Measurements from ENCODE around the gene DISC1. TPM values are rescaled to one million over a fixed set of nuclear protein-coding genes. Genes with fewer than 3 reads are reported as not detected.

DISC1 gene
- total RNA-seq, 2 experiments from 2014 or later, result 19.8 to 20.0 TPM

DNA sequence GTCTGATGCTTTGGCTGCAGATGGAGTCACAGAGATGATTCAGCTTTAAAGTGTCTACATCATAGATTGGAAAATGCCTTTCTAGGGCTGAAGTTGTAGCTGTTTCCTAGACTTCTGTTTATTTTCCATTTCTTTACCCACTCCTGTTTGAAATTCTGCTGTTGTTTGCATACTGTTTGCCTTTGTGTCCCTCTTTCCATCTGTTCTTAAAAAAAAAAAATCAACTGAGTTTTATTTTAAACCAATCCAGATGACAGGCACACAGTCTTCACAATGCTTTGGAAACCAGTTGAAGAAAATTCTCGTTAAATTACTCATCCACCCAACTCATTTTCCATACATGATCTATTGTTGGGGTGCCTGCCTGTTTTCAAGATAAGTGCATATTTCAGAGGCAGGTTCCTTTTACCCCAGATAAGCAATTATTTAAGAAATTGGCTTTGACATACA lies 245.9 kb downstream of the DISC1 start:
- Mint-ChIP-seq H3K4me3 (no peak overlapping the region), H3K27me3 (no peaks in the 10 kb centered on the region), H3K4me1 (ENCODE audit: low read depth) (peaks cover 49% of the 10 kb centered on the region), H3K27ac (peak overlapping the region; percentile 8), H3K9me3 (no peaks in the 10 kb centered on the region), H3K36me3 (ENCODE audit: low read depth) (peaks cover 31% of the 10 kb centered on the region)
- Histone ChIP-seq H3K4me3 (ENCODE audit: low read length) (no peak overlapping the region), H3K27ac (ENCODE audit: low read depth in 1 of 2, low read length in 2 of 2) (no peak overlapping the region), H3K9me3 (ENCODE audit: control insufficient read depth in 1 of 2, insufficient read depth in 1 of 2, low read length in 2 of 2) (no peaks in the 10 kb centered on the region), H3K27me3 (ENCODE audit: control insufficient read depth in 1 of 2, insufficient read depth in 2 of 2, low read length in 2 of 2) (no peaks in the 10 kb centered on the region), H3K4me1 (ENCODE audit: insufficient read depth, low read length) (peaks cover 11% of the 10 kb centered on the region), H3K36me3 (ENCODE audit: insufficient read depth, low read length) (no peaks in the 10 kb centered on the region)
- intact Hi-C loops (cut with DNase I, micrococcal nuclease), result no loop called here
- POLR2A ChIA-PET, result no interaction called here
- CTCF ChIA-PET, result no interaction called here
- TF ChIP-seq, protein P1, sequence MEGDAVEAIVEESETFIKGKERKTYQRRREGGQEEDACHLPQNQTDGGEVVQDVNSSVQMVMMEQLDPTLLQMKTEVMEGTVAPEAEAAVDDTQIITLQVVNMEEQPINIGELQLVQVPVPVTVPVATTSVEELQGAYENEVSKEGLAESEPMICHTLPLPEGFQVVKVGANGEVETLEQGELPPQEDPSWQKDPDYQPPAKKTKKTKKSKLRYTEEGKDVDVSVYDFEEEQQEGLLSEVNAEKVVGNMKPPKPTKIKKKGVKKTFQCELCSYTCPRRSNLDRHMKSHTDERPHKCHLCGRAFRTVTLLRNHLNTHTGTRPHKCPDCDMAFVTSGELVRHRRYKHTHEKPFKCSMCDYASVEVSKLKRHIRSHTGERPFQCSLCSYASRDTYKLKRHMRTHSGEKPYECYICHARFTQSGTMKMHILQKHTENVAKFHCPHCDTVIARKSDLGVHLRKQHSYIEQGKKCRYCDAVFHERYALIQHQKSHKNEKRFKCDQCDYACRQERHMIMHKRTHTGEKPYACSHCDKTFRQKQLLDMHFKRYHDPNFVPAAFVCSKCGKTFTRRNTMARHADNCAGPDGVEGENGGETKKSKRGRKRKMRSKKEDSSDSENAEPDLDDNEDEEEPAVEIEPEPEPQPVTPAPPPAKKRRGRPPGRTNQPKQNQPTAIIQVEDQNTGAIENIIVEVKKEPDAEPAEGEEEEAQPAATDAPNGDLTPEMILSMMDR (IDR thresholded peaks at IDR 0.05), result no peak
- DNase-seq, result no peak
- ATAC-seq (ENCODE audit: poor library complexity), result no peak

DNA sequence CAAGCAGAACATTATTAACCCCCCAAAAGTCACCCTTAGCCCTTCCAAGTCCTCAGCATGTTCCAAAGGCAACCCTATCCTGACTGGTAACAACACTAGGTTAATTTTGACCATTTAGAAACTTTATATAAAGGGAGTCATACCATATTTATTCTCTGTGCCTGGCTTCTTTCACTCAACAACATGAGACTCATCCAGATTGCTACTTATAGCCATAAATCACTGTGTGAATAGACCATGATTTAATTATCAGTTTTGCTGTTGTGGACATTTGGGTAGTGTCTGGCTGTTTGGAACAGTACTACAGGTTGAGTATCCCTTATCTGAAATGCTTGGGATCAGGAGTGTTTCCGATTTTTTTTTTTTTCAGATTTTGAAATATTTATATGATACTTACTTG lies 252.1 kb downstream of the DISC1 start:
- Histone ChIP-seq H3K27ac (ENCODE audit: low read depth in 1 of 2, low read length in 2 of 2) (no peak overlapping the region), H3K27me3 (ENCODE audit: control insufficient read depth in 1 of 2, insufficient read depth in 2 of 2, low read length in 2 of 2) (no peaks in the 10 kb centered on the region), H3K4me3 (ENCODE audit: low read length) (no peak overlapping the region), H3K36me3 (ENCODE audit: insufficient read depth, low read length) (no peaks in the 10 kb centered on the region), H3K9me3 (ENCODE audit: control insufficient read depth in 1 of 2, insufficient read depth in 1 of 2, low read length in 2 of 2) (no peaks in the 10 kb centered on the region), H3K4me1 (ENCODE audit: insufficient read depth, low read length) (peaks cover 5% of the 10 kb centered on the region)
- no peaks in the 10 kb centered on the region for H3K27me3 Mint-ChIP-seq
- TF ChIP-seq, protein P1 (IDR thresholded peaks at IDR 0.05), result no peak
- H3K4me3 Mint-ChIP-seq, result no peak overlapping the region
- ChIA-PET POLR2A (no interaction called here), CTCF (no interaction called here)
- ATAC-seq (ENCODE audit: poor library complexity) (no peak), DNase-seq (no peak)
- no peak overlapping the region for H3K27ac Mint-ChIP-seq
- H3K9me3 Mint-ChIP-seq, result no peaks in the 10 kb centered on the region
- intact Hi-C loops (cut with DNase I, micrococcal nuclease), result no loop called here
- H3K36me3 Mint-ChIP-seq (ENCODE audit: low read depth), result peaks cover 26% of the 10 kb centered on the region
- peaks cover 20% of the 10 kb centered on the region for H3K4me1 Mint-ChIP-seq (ENCODE audit: low read depth)

DNA sequence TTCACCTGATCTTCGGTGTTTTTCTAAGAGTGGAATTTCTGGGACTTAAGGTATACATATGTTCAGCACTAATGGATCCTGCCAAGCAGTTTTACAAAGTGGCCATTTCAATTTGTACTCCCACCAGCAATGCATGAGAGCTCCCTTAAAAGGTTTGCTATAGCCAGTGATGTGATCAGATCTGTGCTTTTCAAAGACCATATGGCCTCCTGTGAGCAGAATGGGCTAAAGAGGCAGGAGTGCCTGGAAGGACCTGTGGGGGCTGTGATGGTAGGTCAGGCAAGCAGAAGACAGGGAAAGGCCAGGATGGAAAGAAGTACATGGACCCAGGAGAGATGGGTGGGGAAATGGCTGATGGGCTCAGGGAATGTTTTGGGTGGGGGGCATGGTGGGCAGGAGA lies 252.7 kb downstream of the DISC1 start:
- no peak for DNase-seq
- Histone ChIP-seq H3K4me1 (ENCODE audit: insufficient read depth, low read length) (peaks cover 5% of the 10 kb centered on the region), H3K27ac (ENCODE audit: low read depth in 1 of 2, low read length in 2 of 2) (no peak overlapping the region), H3K36me3 (ENCODE audit: insufficient read depth, low read length) (no peaks in the 10 kb centered on the region), H3K4me3 (ENCODE audit: low read length) (no peak overlapping the region), H3K9me3 (ENCODE audit: control insufficient read depth in 1 of 2, insufficient read depth in 1 of 2, low read length in 2 of 2) (no peaks in the 10 kb centered on the region), H3K27me3 (ENCODE audit: control insufficient read depth in 1 of 2, insufficient read depth in 2 of 2, low read length in 2 of 2) (no peaks in the 10 kb centered on the region)
- ChIA-PET POLR2A (no interaction called here), CTCF (no interaction called here)
- TF ChIP-seq, protein P1 (IDR thresholded peaks at IDR 0.05), result no peak
- intact Hi-C loops (cut with DNase I, micrococcal nuclease), result no loop called here
- H3K36me3 Mint-ChIP-seq (ENCODE audit: low read depth), result peaks cover 26% of the 10 kb centered on the region
- no peak overlapping the region for H3K27ac Mint-ChIP-seq
- no peaks in the 10 kb centered on the region for H3K27me3 Mint-ChIP-seq
- H3K4me1 Mint-ChIP-seq (ENCODE audit: low read depth), result peaks cover 20% of the 10 kb centered on the region
- no peaks in the 10 kb centered on the region for H3K9me3 Mint-ChIP-seq
- ATAC-seq (ENCODE audit: poor library complexity), result no peak
- no peak overlapping the region for H3K4me3 Mint-ChIP-seq

All from CD4-positive, alpha-beta T cell (primary cell).